Measurements from ENCODE around the gene RFT1. TPM values are rescaled to one million over a fixed set of nuclear protein-coding genes. Genes with fewer than 3 reads are reported as not detected.
A peak's percentile ranks its signal among the peaks of the same experiment; 100 is the strongest.

RFT1 gene
- total RNA-seq, 1 donor from 2014 or later, result 14.8 TPM

DNA sequence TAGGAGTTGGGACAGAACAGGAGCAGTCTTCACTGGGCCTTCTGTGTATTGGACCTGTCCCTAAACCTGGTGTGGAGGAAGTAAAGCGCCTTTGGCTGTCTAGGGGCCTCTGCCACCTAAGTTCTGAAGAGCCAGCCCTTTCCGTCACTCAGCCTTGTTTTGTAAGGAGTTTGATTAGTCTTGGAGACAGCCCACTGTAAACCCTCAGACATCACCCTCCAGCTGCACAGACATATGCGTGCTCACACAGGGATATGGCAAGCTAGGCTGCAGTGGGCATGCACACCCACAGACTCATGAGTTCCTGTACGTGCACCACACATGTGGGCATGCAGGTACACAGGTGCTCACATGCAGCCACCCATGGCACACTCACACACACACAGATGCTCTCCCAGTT lies 36.0 kb upstream of the RFT1 start:
- no peak overlapping the region for H3K27ac Mint-ChIP-seq (ENCODE audit: unreplicated experiment)
- no peak for DNase-seq (ENCODE audit: low spot score)
- H3K36me3 Mint-ChIP-seq (ENCODE audit: low read depth), result no peaks in the 10 kb centered on the region
- no peak overlapping the region for H3K4me3 Mint-ChIP-seq (ENCODE audit: unreplicated experiment)
- no peak for TF ChIP-seq CTCF (IDR thresholded peaks at IDR 0.05)
- no peaks in the 10 kb centered on the region for H3K27me3 Mint-ChIP-seq (ENCODE audit: low read depth)
- no peaks in the 10 kb centered on the region for H3K9me3 Mint-ChIP-seq (ENCODE audit: low read depth)
- peaks cover 48% of the 10 kb centered on the region for H3K4me1 Mint-ChIP-seq (ENCODE audit: low read depth)

DNA sequence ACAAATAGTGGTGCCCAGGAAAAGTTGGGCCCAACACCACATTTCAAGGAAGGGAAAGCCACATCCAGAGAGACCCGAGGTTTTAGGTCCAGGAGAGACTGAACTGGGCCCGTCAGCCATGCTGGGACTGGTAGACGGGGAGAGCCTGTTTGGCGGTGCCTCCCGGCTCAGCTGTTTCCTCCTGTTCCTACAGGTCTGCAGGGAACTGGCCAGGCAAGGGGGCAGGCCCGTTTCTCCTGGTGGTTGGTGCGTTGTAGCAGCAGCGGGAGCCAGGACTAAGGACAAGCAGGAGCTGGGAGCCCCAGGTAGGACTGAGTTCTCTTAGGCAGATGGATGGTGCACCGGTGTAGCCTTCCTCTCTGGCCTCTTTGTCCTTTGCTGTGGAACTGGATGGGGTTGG lies 34.7 kb upstream of the RFT1 start:
- no peaks in the 10 kb centered on the region for H3K9me3 Mint-ChIP-seq (ENCODE audit: low read depth)
- no peaks in the 10 kb centered on the region for H3K36me3 Mint-ChIP-seq (ENCODE audit: low read depth)
- H3K27me3 Mint-ChIP-seq (ENCODE audit: low read depth), result no peaks in the 10 kb centered on the region
- DNase-seq (ENCODE audit: low spot score), result peak; percentile 75
- H3K4me1 Mint-ChIP-seq (ENCODE audit: low read depth), result peaks cover 50% of the 10 kb centered on the region
- no peak for TF ChIP-seq CTCF (IDR thresholded peaks at IDR 0.05)
- H3K4me3 Mint-ChIP-seq (ENCODE audit: unreplicated experiment), result no peak overlapping the region
- H3K27ac Mint-ChIP-seq (ENCODE audit: unreplicated experiment), result no peak overlapping the region

GRCh38 chr3:53163444-53164387 lies 33.5 kb upstream of the RFT1 start:
- no peaks in the 10 kb centered on the region for H3K36me3 Mint-ChIP-seq (ENCODE audit: low read depth)
- peak overlapping the region; percentile 74 for H3K27ac Mint-ChIP-seq (ENCODE audit: unreplicated experiment)
- H3K27me3 Mint-ChIP-seq (ENCODE audit: low read depth), result no peaks in the 10 kb centered on the region
- peaks cover 41% of the 10 kb centered on the region for H3K4me1 Mint-ChIP-seq (ENCODE audit: low read depth)
- H3K4me3 Mint-ChIP-seq (ENCODE audit: unreplicated experiment), result no peak overlapping the region
- DNase-seq (ENCODE audit: low spot score), result no peak
- no peak for TF ChIP-seq CTCF (IDR thresholded peaks at IDR 0.05)
- no peaks in the 10 kb centered on the region for H3K9me3 Mint-ChIP-seq (ENCODE audit: low read depth)

DNA sequence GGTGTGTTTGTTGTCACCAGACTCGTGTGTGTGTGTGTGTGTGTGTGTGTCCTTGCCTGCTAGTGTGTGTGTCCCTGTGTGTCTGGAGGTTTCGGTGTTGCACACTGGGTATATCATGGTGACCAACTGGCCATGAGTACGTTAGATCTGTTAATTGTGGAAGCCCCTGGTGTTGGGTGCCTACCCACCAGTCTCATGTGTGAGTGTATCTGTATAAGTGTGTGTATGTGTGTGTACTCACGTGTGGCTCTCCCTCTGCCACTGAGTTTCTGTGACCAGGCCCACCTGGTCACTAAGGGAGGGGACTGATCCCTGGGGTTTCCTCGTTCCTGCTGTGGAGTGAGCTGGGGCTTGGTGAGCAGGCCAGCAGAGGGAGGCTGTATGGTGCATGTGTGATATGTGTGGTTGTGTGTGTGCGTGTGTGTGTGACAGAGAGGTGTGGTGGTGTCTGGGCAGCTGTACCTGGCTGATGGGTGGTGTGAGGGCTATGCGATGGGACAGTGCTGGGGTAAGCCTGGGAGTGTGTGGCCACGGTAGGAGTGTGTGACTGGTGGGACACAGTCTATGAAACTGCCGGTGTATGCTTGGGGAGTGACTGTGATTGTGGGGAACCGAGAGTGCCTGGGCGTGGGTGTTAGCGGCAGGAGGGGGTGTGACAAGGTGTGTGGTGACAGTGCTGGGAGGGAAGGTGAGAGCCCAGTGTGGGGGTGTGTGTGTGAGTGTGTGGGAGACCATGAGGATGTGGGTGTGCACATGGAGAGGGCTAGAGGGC lies 32.6 kb upstream of the RFT1 start:
- DNase-seq (ENCODE audit: low spot score), result no peak
- no peaks in the 10 kb centered on the region for H3K27me3 Mint-ChIP-seq (ENCODE audit: low read depth)
- peaks cover 34% of the 10 kb centered on the region for H3K4me1 Mint-ChIP-seq (ENCODE audit: low read depth)
- peak overlapping the region; percentile 91 for H3K4me3 Mint-ChIP-seq (ENCODE audit: unreplicated experiment)
- peak overlapping the region; percentile 74 for H3K27ac Mint-ChIP-seq (ENCODE audit: unreplicated experiment)
- no peaks in the 10 kb centered on the region for H3K9me3 Mint-ChIP-seq (ENCODE audit: low read depth)
- no peaks in the 10 kb centered on the region for H3K36me3 Mint-ChIP-seq (ENCODE audit: low read depth)
- TF ChIP-seq CTCF (IDR thresholded peaks at IDR 0.05), result no peak

Data from chondrocyte (in vitro differentiated cells).